Raji (cell line): ENCODE data around the gene NAA50.
A peak's percentile ranks its signal among the peaks of the same experiment; 100 is the strongest.

Experiments used
- POLR2A ChIP-seq: IDR thresholded peaks from 2 replicates; pipeline ENCODE4 v1.6.1; 2011; ENCODE audit warnings: low read depth, low read length, control low read depth; ENCODE audit not compliant: insufficient read depth

Gene NAA50

GRCh38 chr3:113717308-113717707, 28.7 kb downstream of the NAA50 start:
- no peak for TF ChIP-seq POLR2A

GRCh38 chr3:113714702-113715101, 31.3 kb downstream of the NAA50 start:
- TF ChIP-seq POLR2A = no peak

- no peak for TF ChIP-seq POLR2A
These were observed 33.9 kb downstream of the NAA50 start for GRCh38 chr3:113712129-113712528.

GRCh38 chr3:113707835-113708234, 38.2 kb downstream of the NAA50 start:
- no peak for TF ChIP-seq POLR2A

- no peak for TF ChIP-seq POLR2A
These were observed 47.1 kb downstream of the NAA50 start for GRCh38 chr3:113698956-113699355.

- TF ChIP-seq POLR2A = no peak
These were observed 47.8 kb downstream of the NAA50 start for GRCh38 chr3:113698213-113698742.

GRCh38 chr3:113697500-113698090, 48.5 kb downstream of the NAA50 start:
- TF ChIP-seq POLR2A = no peak

GRCh38 chr3:113696658-113697499, 49.2 kb downstream of the NAA50 start:
- no peak for TF ChIP-seq POLR2A

GRCh38 chr3:113695786-113696645, 50.0 kb downstream of the NAA50 start, which contains the start of gene USF3:
USF3 (minus strand) TSS chr3:113696642; CDS start chr3:113674878, 21,764 bp downstream.
- TF ChIP-seq POLR2A = peak; percentile 90

GRCh38 chr3:113695431-113695785, 50.6 kb downstream of the NAA50 start:
- no peak for TF ChIP-seq POLR2A

- no peak for TF ChIP-seq POLR2A
These were observed 55.6 kb downstream of the NAA50 start for GRCh38 chr3:113690482-113690881.

GRCh38 chr3:113685956-113686721, 59.9 kb downstream of the NAA50 start:
- TF ChIP-seq POLR2A = no peak

- TF ChIP-seq POLR2A = no peak
These were observed 60.9 kb downstream of the NAA50 start for GRCh38 chr3:113685124-113685523.

- TF ChIP-seq POLR2A = no peak
These were observed 61.7 kb downstream of the NAA50 start for GRCh38 chr3:113684271-113684819.

GRCh38 chr3:113678773-113679172, 67.3 kb downstream of the NAA50 start:
- TF ChIP-seq POLR2A = no peak

GRCh38 chr3:113677737-113678136, 68.3 kb downstream of the NAA50 start:
- TF ChIP-seq POLR2A = no peak
